Measurements from ENCODE around the gene FXR1. TPM values are rescaled to one million over a fixed set of nuclear protein-coding genes. Genes with fewer than 3 reads are reported as not detected.

FXR1 gene
- total RNA-seq, 3 donors from 2014 or later = 130 to 152 (median 150) TPM

GRCh38 chr3:181007262-181007661 is 94.8 kb downstream of the FXR1 start:
- DNase-seq (ENCODE audit: low spot score in 2 of 2) = no peak
- TF ChIP-seq POLR2A (IDR thresholded peaks at IDR 0.05) (no peak), POLR2AphosphoS5 (IDR thresholded peaks at IDR 0.05) (no peak), CTCF (IDR thresholded peaks at IDR 0.05) (no peak)
- H3K27me3 ChIP-seq = no peaks in the 10 kb centered on the region
- no peak overlapping the region for H3K27ac ChIP-seq
- no peak overlapping the region for H3K4me3 ChIP-seq
- intact Hi-C loops (cut with DNase I; ENCODE audit: low total_unique reads) = no loop called here
- no peaks in the 10 kb centered on the region for H3K36me3 ChIP-seq
- H3K4me1 ChIP-seq = no peaks in the 10 kb centered on the region
- H3K9me3 ChIP-seq = peaks cover 0 to 12% of the 10 kb centered on the region in 2 donors

- TF ChIP-seq POLR2AphosphoS5 (IDR thresholded peaks at IDR 0.05) = no peak
- no peak for TF ChIP-seq POLR2A (IDR thresholded peaks at IDR 0.05)
- no peak for TF ChIP-seq CTCF (IDR thresholded peaks at IDR 0.05)
- H3K4me1 ChIP-seq = no peaks in the 10 kb centered on the region
- no peak overlapping the region for H3K27ac ChIP-seq
- no peak for DNase-seq (ENCODE audit: low spot score in 2 of 2)
- H3K36me3 ChIP-seq = no peaks in the 10 kb centered on the region
- no peaks in the 10 kb centered on the region for H3K27me3 ChIP-seq
- intact Hi-C loops (cut with DNase I; ENCODE audit: low total_unique reads) = no loop called here
- no peak overlapping the region for H3K4me3 ChIP-seq
- H3K9me3 ChIP-seq = no peaks in the 10 kb centered on the region
These were observed 96.3 kb downstream of the FXR1 start for GRCh38 chr3:181008796-181009195.

- TF ChIP-seq CTCF (IDR thresholded peaks at IDR 0.05) (no peak), POLR2AphosphoS5 (IDR thresholded peaks at IDR 0.05) (no peak), POLR2A (IDR thresholded peaks at IDR 0.05) (no peak)
- Histone ChIP-seq H3K4me3 (no peak overlapping the region), H3K4me1 (no peaks in the 10 kb centered on the region), H3K36me3 (no peaks in the 10 kb centered on the region), H3K27ac (no peak overlapping the region), H3K9me3 (no peaks in the 10 kb centered on the region), H3K27me3 (no peaks in the 10 kb centered on the region)
- intact Hi-C loops (cut with DNase I; ENCODE audit: low total_unique reads) = no loop called here
- DNase-seq (ENCODE audit: low spot score in 2 of 2) = no peak
These were observed 96.8 kb downstream of the FXR1 start for GRCh38 chr3:181009225-181009624.

GRCh38 chr3:181017690-181018089 is 105.2 kb downstream of the FXR1 start:
- TF ChIP-seq POLR2AphosphoS5 (IDR thresholded peaks at IDR 0.05) = no peak
- no peak for TF ChIP-seq POLR2A (IDR thresholded peaks at IDR 0.05)
- TF ChIP-seq CTCF (IDR thresholded peaks at IDR 0.05) = no peak

GRCh38 chr3:181025204-181025603 is 112.7 kb downstream of the FXR1 start:
- Histone ChIP-seq H3K27ac (no peak overlapping the region), H3K4me1 (no peaks in the 10 kb centered on the region), H3K4me3 (no peak overlapping the region), H3K9me3 (peaks cover 0 to 17% of the 10 kb centered on the region in 2 donors), H3K27me3 (no peaks in the 10 kb centered on the region), H3K36me3 (no peaks in the 10 kb centered on the region)
- TF ChIP-seq POLR2A (IDR thresholded peaks at IDR 0.05) = no peak
- no peak for TF ChIP-seq POLR2AphosphoS5 (IDR thresholded peaks at IDR 0.05)
- no peak for TF ChIP-seq CTCF (IDR thresholded peaks at IDR 0.05)
- no peak for DNase-seq (ENCODE audit: low spot score in 2 of 2)
- intact Hi-C loops (cut with DNase I; ENCODE audit: low total_unique reads) = no loop called here

More at GRCh38 chr3:181017690-181018089, 105.2 kb downstream of the FXR1 start:
- intact Hi-C loops (cut with DNase I; ENCODE audit: low total_unique reads) = no loop called here
- no peaks in the 10 kb centered on the region for H3K4me1 ChIP-seq
- no peak overlapping the region for H3K4me3 ChIP-seq
- H3K27me3 ChIP-seq = no peaks in the 10 kb centered on the region
- H3K36me3 ChIP-seq = no peaks in the 10 kb centered on the region
- no peak for DNase-seq (ENCODE audit: low spot score in 2 of 2)
- H3K27ac ChIP-seq = no peak overlapping the region
- no peaks in the 10 kb centered on the region for H3K9me3 ChIP-seq

Data from breast epithelium (tissue), 4 donors.